HFFc6 (cell line): ENCODE results near the gene GALNT17. TPM values are rescaled to one million over a fixed set of nuclear protein-coding genes. Genes with fewer than 3 reads are reported as not detected.

Experiments used
- DNase-seq: peaks from one replicate; pipeline ENCODE4 v3.0.0-alpha.2; 2018
- H3K27ac Mint-ChIP-seq: 2 replicates; pipeline ENCODE4 v1.8.0; 2020; ENCODE audit warnings: mild to moderate bottlenecking, mixed read lengths
- H3K27me3 Mint-ChIP-seq: 2 replicates; pipeline ENCODE4 v1.8.0; 2021; ENCODE audit warnings: mild to moderate bottlenecking, moderate library complexity, mixed read lengths; ENCODE audit not compliant: insufficient read depth
- H3K36me3 Mint-ChIP-seq: 2 replicates; pipeline ENCODE4 v1.8.0; 2021; ENCODE audit warnings: low read depth, mixed read lengths
- H3K4me1 Mint-ChIP-seq: 2 replicates; pipeline ENCODE4 v1.8.0; 2020; ENCODE audit warnings: low read depth, mixed read lengths
- H3K4me3 Mint-ChIP-seq: 2 replicates; pipeline ENCODE4 v1.8.0; 2020; ENCODE audit warnings: mild to moderate bottlenecking, moderate library complexity, mixed read lengths
- H3K9me3 Mint-ChIP-seq: 2 replicates; pipeline ENCODE4 v1.8.0; 2020; ENCODE audit warnings: mild to moderate bottlenecking, mixed read lengths
- total RNA-seq, 6 experiments: library from RNA; stranded (reverse); fragmentation: NEBNext Ultra II Directional; extraction: Animal tissue kit (Norgen Biotek cat#: 25700); gene quantifications; 2 replicates in 1 of 6; 3 replicates in 5 of 6; pipeline ENCODE4 v1.2.3, GENCODE V29; 2021
- TF ChIP-seq, protein P1 (sequence below): fragments of 200-600 bp; sonication (generic); IDR thresholded peaks from 2 replicates; pipeline ENCODE4 v1.5.0; 2021; ENCODE audit warnings: antibody characterized with exemption, mild to moderate bottlenecking

The GALNT17 gene
- total RNA-seq, 6 experiments from 2014 or later = not detected

DNA sequence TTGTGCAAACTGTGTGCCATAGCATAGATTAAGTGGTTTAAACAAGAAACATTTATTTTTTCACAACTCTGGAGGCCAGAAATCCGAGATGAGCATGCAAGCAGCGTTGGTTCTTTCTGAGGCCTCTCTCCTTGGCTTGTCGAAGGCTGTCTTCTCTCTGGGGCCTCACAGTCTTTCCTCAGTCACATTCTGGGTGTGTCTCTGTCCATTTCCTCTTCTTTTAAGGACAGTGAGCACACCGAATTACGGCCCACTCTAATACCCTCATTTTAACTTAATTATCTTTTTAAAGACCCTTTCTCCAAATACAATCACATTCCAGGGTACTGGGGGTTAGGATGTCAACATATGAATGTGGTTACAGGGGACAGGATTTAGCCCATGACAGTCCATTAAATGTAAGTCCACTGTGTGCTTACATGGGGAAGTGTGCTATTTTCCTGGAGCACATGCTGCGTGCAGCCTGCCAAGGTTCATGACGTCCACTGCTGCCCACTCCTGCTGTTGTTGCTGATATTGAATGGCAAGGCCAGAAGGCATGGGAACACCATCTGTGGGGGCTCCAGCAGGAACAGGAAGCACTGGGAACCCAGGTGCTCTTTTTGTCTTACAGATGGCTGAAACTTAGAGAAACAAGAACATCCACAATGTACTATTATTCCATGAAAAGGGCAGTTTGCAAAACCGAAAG lies 365.5 kb downstream of the GALNT17 start:
- DNase-seq = no peak
- TF ChIP-seq, protein P1, sequence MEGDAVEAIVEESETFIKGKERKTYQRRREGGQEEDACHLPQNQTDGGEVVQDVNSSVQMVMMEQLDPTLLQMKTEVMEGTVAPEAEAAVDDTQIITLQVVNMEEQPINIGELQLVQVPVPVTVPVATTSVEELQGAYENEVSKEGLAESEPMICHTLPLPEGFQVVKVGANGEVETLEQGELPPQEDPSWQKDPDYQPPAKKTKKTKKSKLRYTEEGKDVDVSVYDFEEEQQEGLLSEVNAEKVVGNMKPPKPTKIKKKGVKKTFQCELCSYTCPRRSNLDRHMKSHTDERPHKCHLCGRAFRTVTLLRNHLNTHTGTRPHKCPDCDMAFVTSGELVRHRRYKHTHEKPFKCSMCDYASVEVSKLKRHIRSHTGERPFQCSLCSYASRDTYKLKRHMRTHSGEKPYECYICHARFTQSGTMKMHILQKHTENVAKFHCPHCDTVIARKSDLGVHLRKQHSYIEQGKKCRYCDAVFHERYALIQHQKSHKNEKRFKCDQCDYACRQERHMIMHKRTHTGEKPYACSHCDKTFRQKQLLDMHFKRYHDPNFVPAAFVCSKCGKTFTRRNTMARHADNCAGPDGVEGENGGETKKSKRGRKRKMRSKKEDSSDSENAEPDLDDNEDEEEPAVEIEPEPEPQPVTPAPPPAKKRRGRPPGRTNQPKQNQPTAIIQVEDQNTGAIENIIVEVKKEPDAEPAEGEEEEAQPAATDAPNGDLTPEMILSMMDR = no peak
- Mint-ChIP-seq H3K9me3 (peaks cover 61% of the 10 kb centered on the region), H3K4me1 (no peaks in the 10 kb centered on the region), H3K27me3 (no peaks in the 10 kb centered on the region; the same call in 1 of the 2 replicates), H3K36me3 (peaks cover 8% of the 10 kb centered on the region; the same call in 1 of the 2 replicates), H3K27ac (no peak overlapping the region), H3K4me3 (no peak overlapping the region)

DNA sequence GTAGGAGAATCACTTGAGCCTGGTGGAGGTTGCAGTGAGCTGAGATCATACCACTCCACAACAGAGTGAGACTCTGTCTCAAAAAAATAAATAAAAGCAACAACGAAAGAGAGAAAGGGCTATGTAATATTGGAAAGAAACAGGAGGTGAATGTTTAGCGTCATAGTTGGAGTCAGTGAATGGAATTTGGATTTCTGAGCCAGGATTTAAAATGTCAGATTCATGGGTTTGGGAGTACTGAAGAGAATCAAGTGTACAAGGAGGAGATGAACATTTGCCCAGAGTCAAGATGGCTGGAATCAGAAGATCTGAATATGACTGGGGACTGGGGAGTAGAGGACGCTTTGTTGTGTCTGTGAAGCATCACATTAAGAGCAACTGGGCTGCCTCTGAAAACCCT lies 366.4 kb downstream of the GALNT17 start:
- Mint-ChIP-seq H3K4me3 (no peak overlapping the region), H3K36me3 (peaks cover 8% of the 10 kb centered on the region; the same call in 1 of the 2 replicates), H3K9me3 (peaks cover 54% of the 10 kb centered on the region), H3K27me3 (no peaks in the 10 kb centered on the region; the same call in 1 of the 2 replicates), H3K4me1 (no peaks in the 10 kb centered on the region), H3K27ac (no peak overlapping the region)
- TF ChIP-seq, protein P1 = no peak
- DNase-seq = no peak

DNA sequence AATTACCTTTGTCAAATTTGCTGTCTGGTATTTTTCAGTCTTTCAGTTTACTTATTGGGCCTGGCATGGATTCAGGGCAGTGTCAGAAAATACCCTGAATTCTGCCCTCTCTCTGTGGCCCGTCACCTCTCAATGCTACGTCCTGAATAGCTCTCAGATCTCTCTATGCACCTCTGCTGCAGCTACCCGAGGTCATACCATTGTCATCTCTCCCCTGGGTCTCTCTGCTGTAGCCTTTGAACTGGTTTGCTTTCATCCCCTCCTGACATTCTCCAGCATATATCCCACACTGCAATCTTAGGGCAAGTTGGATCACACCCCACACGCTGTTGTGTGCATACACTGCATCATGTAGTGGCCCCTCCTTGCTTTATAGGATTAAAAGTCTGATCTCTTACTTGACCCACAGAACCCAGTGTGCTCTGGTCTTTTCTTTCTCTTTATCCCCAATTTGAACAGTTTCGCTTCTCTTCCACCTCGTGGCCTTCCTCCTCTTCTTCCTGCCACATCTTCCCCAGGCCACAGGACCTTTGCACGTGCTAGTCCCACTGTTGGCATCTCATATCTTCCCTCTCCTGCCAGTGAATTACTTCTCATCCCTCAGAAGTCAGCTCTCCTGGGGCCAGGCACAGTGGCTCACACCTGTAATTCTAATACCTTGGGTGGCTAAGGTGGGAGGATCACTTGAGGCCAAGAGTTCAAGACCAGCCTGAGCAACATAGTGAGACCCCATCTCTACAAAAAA lies 372.9 kb downstream of the GALNT17 start:
- H3K4me3 Mint-ChIP-seq = no peak overlapping the region
- H3K4me1 Mint-ChIP-seq = no peaks in the 10 kb centered on the region
- H3K9me3 Mint-ChIP-seq = peaks cover 27% of the 10 kb centered on the region
- H3K36me3 Mint-ChIP-seq = peaks cover 12% of the 10 kb centered on the region; the same call in 1 of the 2 replicates
- no peak overlapping the region for H3K27ac Mint-ChIP-seq
- no peaks in the 10 kb centered on the region for H3K27me3 Mint-ChIP-seq
- DNase-seq = no peak
- TF ChIP-seq, protein P1 = no peak

GRCh38 chr7:71506822-71507221 lies 374.9 kb downstream of the GALNT17 start:
- TF ChIP-seq, protein P1 = no peak
- peaks cover 7% of the 10 kb centered on the region for H3K36me3 Mint-ChIP-seq
- DNase-seq = no peak
- H3K9me3 Mint-ChIP-seq = peaks cover 29% of the 10 kb centered on the region
- no peak overlapping the region for H3K4me3 Mint-ChIP-seq
- peaks cover 2% of the 10 kb centered on the region for H3K27me3 Mint-ChIP-seq
- no peak overlapping the region for H3K27ac Mint-ChIP-seq
- no peaks in the 10 kb centered on the region for H3K4me1 Mint-ChIP-seq

GRCh38 chr7:71507680-71508602 lies 376.0 kb downstream of the GALNT17 start:
- H3K36me3 Mint-ChIP-seq = peaks cover 4% of the 10 kb centered on the region
- DNase-seq = no peak
- H3K4me1 Mint-ChIP-seq = no peaks in the 10 kb centered on the region
- peaks cover 33% of the 10 kb centered on the region for H3K9me3 Mint-ChIP-seq
- peaks cover 2% of the 10 kb centered on the region for H3K27me3 Mint-ChIP-seq
- TF ChIP-seq, protein P1 = no peak
- H3K4me3 Mint-ChIP-seq = no peak overlapping the region
- no peak overlapping the region for H3K27ac Mint-ChIP-seq
